ENCODE data around the gene RARG.
"Not testable (repeated sequence)": the region's sequence is repeated elsewhere in the genome, so short reads cannot be mapped to it uniquely, and the experiment has no call there.

RARG gene

GRCh38 chr12:53213348-53213747, 18.7 kb downstream of the RARG start:
- Mint-ChIP-seq H3K27ac (peak overlapping the region; percentile 55), H3K36me3 (ENCODE audit: low read depth) (peaks cover 62% of the 10 kb centered on the region), H3K9me3 (no peaks in the 10 kb centered on the region), H3K27me3 (ENCODE audit: low read depth) (no peaks in the 10 kb centered on the region), H3K4me1 (ENCODE audit: low read depth) (peaks cover 72% of the 10 kb centered on the region), H3K4me3 (no peak overlapping the region)

GRCh38 chr12:53212931-53213330, 19.1 kb downstream of the RARG start:
- H3K9me3 Mint-ChIP-seq: no peaks in the 10 kb centered on the region
- H3K4me3 Mint-ChIP-seq: no peak overlapping the region
- H3K4me1 Mint-ChIP-seq (ENCODE audit: low read depth): peaks cover 72% of the 10 kb centered on the region
- no peaks in the 10 kb centered on the region for H3K27me3 Mint-ChIP-seq (ENCODE audit: low read depth)
- H3K27ac Mint-ChIP-seq: no peak overlapping the region
- H3K36me3 Mint-ChIP-seq (ENCODE audit: low read depth): peaks cover 61% of the 10 kb centered on the region

DNA sequence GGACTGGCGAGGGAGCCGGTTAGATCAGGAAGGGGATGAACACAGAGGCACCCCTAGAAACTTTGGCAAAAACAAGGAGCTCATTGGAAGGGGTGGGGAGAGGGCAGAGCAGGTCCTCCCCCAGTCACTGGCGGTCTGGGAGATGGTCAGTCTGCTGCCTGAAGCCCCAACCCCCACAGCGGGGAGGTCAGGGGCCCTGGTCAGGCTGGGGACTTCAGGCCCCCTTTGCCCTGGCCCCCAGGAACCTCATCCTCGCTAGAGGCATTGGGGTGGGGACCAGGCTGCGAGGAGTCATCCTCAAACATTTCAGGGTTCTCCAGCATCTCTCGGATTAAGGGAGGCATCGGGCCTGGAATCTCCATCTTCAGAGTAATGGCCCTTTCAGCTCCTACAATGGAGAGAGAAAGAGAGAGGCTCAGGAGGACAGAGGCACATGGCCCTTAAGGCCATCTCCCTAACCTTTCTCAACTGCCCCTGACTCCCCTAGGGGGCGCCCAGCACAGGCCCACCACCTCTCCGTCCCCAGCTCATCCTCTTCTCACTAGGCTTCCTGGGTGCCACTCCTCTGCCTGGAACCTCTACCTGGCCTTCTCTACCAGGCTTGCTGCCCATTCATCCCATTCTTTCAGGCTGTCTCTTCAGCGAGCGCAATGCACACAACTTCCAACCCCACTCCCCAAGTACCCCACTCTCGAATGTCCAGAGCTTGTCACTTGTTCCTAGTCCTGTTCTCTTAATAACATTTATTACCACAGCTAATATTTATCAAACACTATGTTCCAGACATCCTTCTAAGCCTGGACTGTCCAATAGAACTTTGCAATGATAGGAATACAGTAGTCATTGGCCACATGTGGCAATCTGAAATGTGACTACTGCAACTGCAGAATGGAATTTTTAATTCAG, 20.3 kb downstream of the RARG start:
- Mint-ChIP-seq H3K27me3 (ENCODE audit: low read depth) (no peaks in the 10 kb centered on the region), H3K27ac (peak overlapping the region; percentile 53), H3K4me3 (no peak overlapping the region), H3K4me1 (ENCODE audit: low read depth) (peaks cover 69% of the 10 kb centered on the region), H3K36me3 (ENCODE audit: low read depth) (peaks cover 60% of the 10 kb centered on the region), H3K9me3 (no peaks in the 10 kb centered on the region)

DNA sequence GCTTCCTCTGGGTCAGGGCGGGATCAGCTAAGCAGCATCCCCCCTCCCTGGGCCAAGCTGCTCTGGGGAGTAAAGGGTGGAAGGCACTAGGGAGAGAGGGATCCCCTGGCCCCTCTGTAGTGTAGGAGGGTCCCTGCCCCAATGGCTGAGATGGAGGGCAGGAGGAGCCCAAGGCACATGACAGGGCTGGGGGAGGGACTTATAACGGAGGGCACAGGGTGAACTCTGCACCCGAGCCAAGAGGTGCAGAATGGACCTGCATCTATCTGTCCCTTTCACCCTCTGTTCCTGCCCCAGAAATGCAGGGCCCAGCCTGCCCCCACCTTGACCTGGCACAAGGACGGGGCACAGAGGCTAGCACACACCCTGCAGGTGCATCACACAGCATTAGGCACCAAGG, 21.2 kb downstream of the RARG start:
- H3K27me3 Mint-ChIP-seq (ENCODE audit: low read depth): no peaks in the 10 kb centered on the region
- H3K9me3 Mint-ChIP-seq: no peaks in the 10 kb centered on the region
- peaks cover 63% of the 10 kb centered on the region for H3K4me1 Mint-ChIP-seq (ENCODE audit: low read depth)
- H3K36me3 Mint-ChIP-seq (ENCODE audit: low read depth): peaks cover 55% of the 10 kb centered on the region
- H3K27ac Mint-ChIP-seq: peak overlapping the region; percentile 12
- H3K4me3 Mint-ChIP-seq: no peak overlapping the region

DNA sequence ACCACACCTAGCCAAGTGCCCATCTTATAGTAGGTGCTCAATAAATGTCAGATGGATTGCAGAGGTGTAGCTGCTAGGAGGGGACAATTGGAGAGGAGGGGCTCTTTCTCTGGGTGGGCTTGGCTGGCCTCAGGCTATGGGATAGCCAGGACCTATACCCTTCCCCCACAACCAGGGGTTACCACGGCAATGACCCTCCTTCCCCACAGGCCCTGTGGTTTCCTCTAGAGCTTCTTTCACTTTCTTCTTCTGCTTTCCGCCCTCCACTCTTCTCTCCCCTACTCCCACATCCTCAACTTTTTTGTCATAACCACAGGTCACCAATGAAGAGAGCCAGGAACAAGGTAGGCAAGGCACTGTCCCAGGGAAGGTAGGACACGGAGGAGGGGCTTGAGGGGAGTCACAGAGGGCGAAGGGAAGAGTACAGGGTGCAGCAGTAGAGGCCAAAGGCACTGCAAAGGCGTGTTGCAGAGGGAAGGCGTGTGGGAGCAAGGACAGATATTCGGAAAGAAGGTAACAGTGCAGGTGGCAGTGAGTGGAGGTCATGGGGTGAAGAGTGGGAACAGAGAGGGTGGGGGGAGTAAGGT, 23.0 kb downstream of the RARG start:
- Mint-ChIP-seq H3K36me3 (ENCODE audit: low read depth) (peaks cover 46% of the 10 kb centered on the region), H3K9me3 (no peaks in the 10 kb centered on the region), H3K4me3 (peak overlapping the region; percentile 84), H3K4me1 (ENCODE audit: low read depth) (peaks cover 54% of the 10 kb centered on the region), H3K27me3 (ENCODE audit: low read depth) (no peaks in the 10 kb centered on the region), H3K27ac (peak overlapping the region; percentile 89)

- no peaks in the 10 kb centered on the region for H3K27me3 Mint-ChIP-seq (ENCODE audit: low read depth)
- H3K4me1 Mint-ChIP-seq (ENCODE audit: low read depth): peaks cover 52% of the 10 kb centered on the region
- H3K9me3 Mint-ChIP-seq: no peaks in the 10 kb centered on the region
- H3K4me3 Mint-ChIP-seq: peak overlapping the region; percentile 84
- H3K27ac Mint-ChIP-seq: peak overlapping the region; percentile 89
- peaks cover 45% of the 10 kb centered on the region for H3K36me3 Mint-ChIP-seq (ENCODE audit: low read depth)
Measured at GRCh38 chr12:53208435-53208834, 23.6 kb downstream of the RARG start.

GRCh38 chr12:53207042-53207441, 25.0 kb downstream of the RARG start, which contains the start of gene ITGB7:
Gene ITGB7, minus strand, starts transcription at chr12:53207251. Its CDS starts 6,808 bp downstream, at chr12:53200443.
- H3K36me3 Mint-ChIP-seq (ENCODE audit: low read depth): peaks cover 37% of the 10 kb centered on the region
- peak within 1 kb of the TSS; percentile 85 for H3K4me3 Mint-ChIP-seq
- H3K27ac Mint-ChIP-seq: peak within 1 kb of the TSS; percentile 89
- H3K9me3 Mint-ChIP-seq: no peaks in the 10 kb centered on the region
- peaks cover 49% of the 10 kb centered on the region for H3K4me1 Mint-ChIP-seq (ENCODE audit: low read depth)
- no peaks in the 10 kb centered on the region for H3K27me3 Mint-ChIP-seq (ENCODE audit: low read depth)

GRCh38 chr12:53205747-53206419, 26.1 kb downstream of the RARG start:
- peak overlapping the region; percentile 85 for H3K4me3 Mint-ChIP-seq
- H3K36me3 Mint-ChIP-seq (ENCODE audit: low read depth): peaks cover 34% of the 10 kb centered on the region
- peak overlapping the region; percentile 77 for H3K27ac Mint-ChIP-seq
- H3K4me1 Mint-ChIP-seq (ENCODE audit: low read depth): peaks cover 50% of the 10 kb centered on the region
- no peaks in the 10 kb centered on the region for H3K9me3 Mint-ChIP-seq
- H3K27me3 Mint-ChIP-seq (ENCODE audit: low read depth): no peaks in the 10 kb centered on the region

DNA sequence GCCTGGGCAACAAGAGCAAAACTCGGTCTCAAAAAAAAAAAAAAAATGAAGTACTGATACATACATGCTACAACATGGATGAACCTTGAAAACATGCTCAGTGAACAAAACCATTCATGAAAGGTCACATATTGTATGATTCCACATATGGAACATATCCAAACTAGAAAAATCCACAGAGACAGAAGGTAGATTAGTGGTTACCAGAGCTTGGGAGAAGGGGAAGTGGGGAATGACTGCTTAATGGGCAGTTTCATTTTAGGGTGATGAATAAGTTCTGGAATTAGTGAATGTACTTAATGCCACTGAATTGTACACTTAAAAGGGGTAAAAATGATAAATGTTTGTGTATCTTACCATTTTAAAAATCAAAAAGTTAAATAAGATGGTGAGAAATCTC, 27.7 kb downstream of the RARG start:
- Mint-ChIP-seq H3K4me3 (peak overlapping the region; percentile 30), H3K27ac (no peak overlapping the region), H3K9me3 (no peaks in the 10 kb centered on the region), H3K4me1 (ENCODE audit: low read depth) (peaks cover 59% of the 10 kb centered on the region), H3K36me3 (ENCODE audit: low read depth) (peaks cover 45% of the 10 kb centered on the region), H3K27me3 (ENCODE audit: low read depth) (no peaks in the 10 kb centered on the region)

DNA sequence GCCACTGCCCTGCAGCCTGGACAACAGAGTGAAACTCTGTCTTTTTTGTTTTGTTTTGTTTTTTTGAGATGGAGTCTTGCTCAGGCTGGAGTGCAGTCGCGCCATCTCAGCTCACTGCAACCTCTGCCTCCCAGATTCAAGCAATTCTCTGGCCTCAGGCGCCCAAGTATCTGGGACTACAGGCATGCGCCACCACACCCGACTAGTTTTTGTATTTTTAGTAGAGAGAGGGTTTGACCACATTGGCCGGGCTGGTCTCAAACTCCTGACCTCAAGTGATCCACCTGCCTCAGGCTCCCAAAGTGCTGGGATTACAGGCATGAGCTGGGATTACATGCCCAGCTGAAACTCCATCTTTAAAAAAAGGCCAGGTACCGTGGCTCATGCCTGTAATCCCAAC, 29.7 kb downstream of the RARG start:
- not testable (repeated sequence) for H3K9me3 Mint-ChIP-seq; H3K27ac Mint-ChIP-seq; H3K4me3 Mint-ChIP-seq; H3K27me3 Mint-ChIP-seq (ENCODE audit: low read depth)
- Mint-ChIP-seq H3K4me1 (ENCODE audit: low read depth) (peaks cover 58% of the 10 kb centered on the region), H3K36me3 (ENCODE audit: low read depth) (peaks cover 50% of the 10 kb centered on the region)

- H3K9me3 Mint-ChIP-seq: no peaks in the 10 kb centered on the region
- no peak overlapping the region for H3K4me3 Mint-ChIP-seq
Measured at GRCh38 chr12:53201639-53202038, 30.4 kb downstream of the RARG start.

GRCh38 chr12:53201177-53201541, 30.9 kb downstream of the RARG start:
- H3K4me3 Mint-ChIP-seq: peak overlapping the region; percentile 70
- peaks cover 56% of the 10 kb centered on the region for H3K36me3 Mint-ChIP-seq (ENCODE audit: low read depth)

More at GRCh38 chr12:53201639-53202038, 30.4 kb downstream of the RARG start:
- H3K4me1 Mint-ChIP-seq (ENCODE audit: low read depth): peaks cover 59% of the 10 kb centered on the region
- peaks cover 52% of the 10 kb centered on the region for H3K36me3 Mint-ChIP-seq (ENCODE audit: low read depth)
- H3K27me3 Mint-ChIP-seq (ENCODE audit: low read depth): no peaks in the 10 kb centered on the region
- H3K27ac Mint-ChIP-seq: no peak overlapping the region

DNA sequence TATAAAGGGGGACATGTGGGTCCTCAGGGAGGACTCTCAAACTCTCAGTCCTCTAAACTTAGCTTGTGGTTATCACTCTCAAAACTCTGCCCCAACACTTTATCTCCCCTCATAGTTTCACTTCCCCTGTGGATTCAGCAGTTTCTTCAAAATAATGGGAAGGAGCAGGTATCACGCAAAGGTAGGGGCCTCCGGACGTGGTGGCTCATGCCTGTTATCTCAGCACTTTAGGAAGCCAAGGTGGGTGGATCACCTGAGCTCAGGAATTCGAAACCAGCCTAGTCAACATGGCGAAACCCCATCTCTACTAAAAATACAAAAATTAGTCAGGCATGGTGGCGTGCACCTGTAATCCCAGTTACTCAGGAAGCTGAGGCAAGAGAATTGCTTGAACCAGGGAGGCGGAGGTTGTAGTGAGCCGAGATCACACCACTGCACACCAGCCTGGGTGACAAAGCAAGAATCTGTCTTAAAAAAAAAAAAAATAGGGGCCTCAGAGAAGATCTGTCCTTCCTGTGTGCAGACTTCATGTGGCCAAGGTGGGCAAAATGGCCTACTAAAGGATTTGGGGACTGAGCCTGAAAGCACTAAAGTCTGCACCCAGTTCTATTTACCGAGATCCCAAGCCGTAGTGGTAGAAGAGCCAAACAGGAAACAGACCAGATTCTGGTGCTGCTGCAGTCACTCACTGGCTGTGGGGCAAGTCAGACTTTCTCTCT, 31.4 kb downstream of the RARG start:
- peaks cover 56% of the 10 kb centered on the region for H3K36me3 Mint-ChIP-seq (ENCODE audit: low read depth)
- H3K9me3 Mint-ChIP-seq: no peaks in the 10 kb centered on the region
- peak overlapping the region; percentile 70 for H3K4me3 Mint-ChIP-seq
- H3K4me1 Mint-ChIP-seq (ENCODE audit: low read depth): peaks cover 59% of the 10 kb centered on the region
- H3K27me3 Mint-ChIP-seq (ENCODE audit: low read depth): no peaks in the 10 kb centered on the region
- peak overlapping the region; percentile 79 for H3K27ac Mint-ChIP-seq

More at GRCh38 chr12:53201177-53201541, 30.9 kb downstream of the RARG start:
- Mint-ChIP-seq H3K27me3 (ENCODE audit: low read depth) (no peaks in the 10 kb centered on the region), H3K27ac (peak overlapping the region; percentile 79), H3K9me3 (no peaks in the 10 kb centered on the region), H3K4me1 (ENCODE audit: low read depth) (peaks cover 60% of the 10 kb centered on the region)

- peak overlapping the region; percentile 67 for H3K4me3 Mint-ChIP-seq
- H3K27me3 Mint-ChIP-seq (ENCODE audit: low read depth): no peaks in the 10 kb centered on the region
- peaks cover 56% of the 10 kb centered on the region for H3K4me1 Mint-ChIP-seq (ENCODE audit: low read depth)
- H3K27ac Mint-ChIP-seq: peak overlapping the region; percentile 79
- H3K36me3 Mint-ChIP-seq (ENCODE audit: low read depth): peaks cover 58% of the 10 kb centered on the region
- H3K9me3 Mint-ChIP-seq: no peaks in the 10 kb centered on the region
Measured at GRCh38 chr12:53200107-53200457, 31.9 kb downstream of the RARG start.

All from T-helper 1 cell treated with Interleukin-12 subunit alpha and Interleukin-12 subunit beta and Interleukin-4 antibody, amounts not matched to agents 30 μg/mL and 1 μg/mL, for 36 hours (primary cell).